ENCODE measurements around the gene TCF25.
"Not testable (repeated sequence)": the region's sequence is repeated elsewhere in the genome, so short reads cannot be mapped to it uniquely, and the experiment has no call there.

Gene TCF25

DNA sequence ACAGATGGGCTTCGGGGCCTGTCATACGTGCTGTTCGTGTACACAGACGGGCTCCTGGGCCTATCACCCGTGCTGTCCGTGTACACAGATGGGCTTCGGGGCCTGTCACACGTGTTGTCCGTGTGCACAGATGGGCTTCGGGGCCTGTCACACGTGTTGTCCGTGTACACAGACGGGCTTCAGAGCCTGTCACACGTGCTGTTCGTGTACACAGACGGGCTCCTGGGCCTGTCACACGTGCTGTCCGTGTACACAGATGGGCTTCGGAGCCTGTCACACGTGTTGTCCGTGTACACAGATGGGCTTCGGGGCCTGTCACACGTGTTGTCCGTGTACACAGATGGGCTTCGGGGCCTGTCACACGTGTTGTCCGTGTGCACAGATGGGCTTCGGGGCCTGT lies 5.7 kb downstream of the TCF25 start:
- not testable (repeated sequence) for DNase-seq (ENCODE audit: low read depth in 2 of 2)

DNA sequence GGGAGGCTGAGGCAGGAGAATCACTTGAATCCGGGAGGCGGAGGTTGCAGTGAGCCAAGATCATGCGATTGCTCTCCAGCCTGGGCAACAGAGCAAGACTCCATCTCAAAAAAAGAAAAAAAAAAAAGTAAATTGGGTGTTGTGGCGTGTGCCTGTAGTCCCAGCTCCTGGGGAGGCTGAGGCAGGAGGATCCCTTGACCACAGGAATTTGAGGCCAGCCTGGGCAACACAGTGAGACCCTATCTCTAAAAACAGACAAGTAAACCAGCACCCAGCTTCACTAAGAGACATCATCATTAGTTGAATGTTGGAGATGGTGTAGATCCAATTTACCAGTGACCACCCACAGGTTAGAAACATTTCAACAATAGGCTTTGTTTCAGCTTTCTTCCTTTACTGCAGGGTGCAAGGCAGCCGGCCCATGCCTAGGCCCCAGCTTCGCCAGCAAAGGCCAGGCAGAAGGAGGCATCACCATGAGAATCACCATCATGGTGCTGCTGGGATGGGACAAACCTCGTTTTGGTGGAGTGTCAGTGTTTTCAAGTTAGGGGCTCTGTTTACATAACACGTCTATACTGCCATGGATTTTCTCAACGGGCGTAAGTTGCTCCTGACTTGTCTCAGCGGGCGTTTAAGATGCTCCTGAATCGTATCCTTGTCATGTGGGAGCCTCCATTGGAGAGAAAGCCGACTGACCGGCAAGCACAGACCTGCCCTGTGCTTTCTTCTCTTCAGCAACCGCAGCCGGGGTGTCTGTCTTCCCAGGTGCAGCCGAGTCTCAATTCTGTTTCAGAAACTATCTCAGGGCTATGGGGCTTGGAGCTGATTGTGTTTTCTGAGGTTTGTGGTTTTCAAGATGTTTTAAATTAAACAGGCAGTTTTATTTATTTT lies 7.3 kb downstream of the TCF25 start:
- DNase-seq (ENCODE audit: low read depth in 2 of 2) = no peak

DNA sequence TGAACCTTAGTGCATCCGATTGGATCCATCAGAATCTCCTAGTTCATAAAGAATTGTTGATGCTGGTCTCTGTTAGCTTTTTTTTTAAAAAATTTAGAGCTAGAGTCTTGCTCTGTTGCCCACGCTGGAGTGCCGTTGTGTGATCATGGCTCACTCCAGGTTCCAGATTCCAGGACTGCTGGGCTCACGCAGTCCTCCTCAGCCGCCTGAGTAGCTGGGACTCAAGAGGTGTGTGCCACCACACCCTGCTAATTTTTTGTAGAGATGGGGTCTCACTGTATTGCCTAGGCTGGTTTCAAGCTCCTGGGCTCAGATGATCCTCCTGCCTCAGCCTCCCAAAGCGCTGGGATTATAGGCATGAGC lies 8.0 kb downstream of the TCF25 start:
- no peak for DNase-seq (ENCODE audit: low read depth in 2 of 2)

DNA sequence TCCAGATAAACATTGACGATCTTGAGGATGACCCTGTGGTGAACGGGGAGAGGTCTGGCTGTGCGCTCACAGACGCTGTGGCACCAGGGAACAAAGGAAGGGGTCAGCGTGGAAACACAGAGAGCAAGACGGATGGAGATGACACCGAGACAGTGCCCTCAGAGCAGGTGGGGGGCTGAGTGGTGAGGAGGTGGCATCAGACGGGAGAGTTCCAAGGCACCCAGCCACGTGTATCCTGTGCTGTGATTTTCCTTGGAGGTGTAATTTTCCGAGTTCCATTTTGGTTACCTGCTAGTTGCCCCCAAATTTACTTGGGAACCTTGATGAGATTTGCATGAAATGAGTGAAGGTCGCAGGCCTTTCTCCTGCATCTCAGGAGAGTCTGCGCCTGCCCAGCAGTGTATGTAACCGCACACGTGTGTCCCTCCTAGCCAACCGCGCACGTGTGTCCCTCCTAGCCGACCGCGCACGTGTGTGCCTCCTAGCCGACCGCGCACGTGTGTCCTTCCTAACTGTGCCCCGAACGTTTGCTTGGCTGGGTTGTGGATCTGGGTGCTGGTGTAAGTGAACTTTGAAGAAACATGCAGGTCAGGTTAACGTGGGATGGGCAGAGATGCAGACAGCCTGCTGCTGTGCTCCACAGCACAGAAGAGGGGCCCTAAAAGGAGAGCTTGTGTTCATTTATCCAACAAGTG lies 10.1 kb downstream of the TCF25 start:
- no peak for DNase-seq (ENCODE audit: low read depth in 2 of 2)

DNA sequence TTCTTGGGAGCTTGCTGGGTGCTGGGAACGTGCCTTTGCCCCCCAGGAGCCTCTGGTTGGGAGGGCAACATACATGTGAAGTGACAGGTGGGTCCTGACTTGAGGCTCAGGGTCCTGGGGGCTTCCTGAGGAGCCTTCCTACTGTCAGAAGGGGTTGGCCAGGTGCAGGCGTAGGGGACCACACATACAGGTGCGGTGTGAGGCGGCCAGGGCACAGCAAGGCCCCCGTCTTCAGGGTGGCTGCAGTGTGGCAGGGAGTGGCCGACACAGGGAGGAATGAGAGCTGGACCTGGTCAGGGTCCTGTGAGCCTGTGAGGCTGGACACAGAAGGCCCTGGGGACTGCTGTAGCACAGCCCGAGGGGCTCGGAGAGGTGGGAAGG lies 10.6 kb downstream of the TCF25 start:
- DNase-seq (ENCODE audit: low read depth in 2 of 2) = no peak

DNA sequence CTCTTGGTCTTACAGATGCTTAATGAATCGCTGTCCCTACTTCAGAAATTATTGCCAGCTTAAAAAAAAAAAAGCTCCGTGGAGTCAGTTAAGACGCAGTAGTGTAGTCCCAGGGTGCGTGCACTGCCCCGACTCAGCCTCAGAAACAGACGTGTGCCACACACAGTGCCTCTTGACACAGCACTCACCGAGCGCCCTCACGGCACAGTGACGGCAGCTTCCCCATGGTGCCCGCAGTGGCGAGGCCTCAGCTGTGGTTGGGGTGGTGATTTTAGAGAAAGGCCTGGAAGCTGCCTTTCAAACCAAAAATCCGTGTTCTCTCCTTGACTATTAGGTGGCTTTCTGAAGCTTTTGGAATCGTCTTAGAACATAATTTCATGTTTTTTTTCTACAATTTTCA lies 13.9 kb downstream of the TCF25 start:
- DNase-seq (ENCODE audit: low read depth in 2 of 2) = no peak

DNA sequence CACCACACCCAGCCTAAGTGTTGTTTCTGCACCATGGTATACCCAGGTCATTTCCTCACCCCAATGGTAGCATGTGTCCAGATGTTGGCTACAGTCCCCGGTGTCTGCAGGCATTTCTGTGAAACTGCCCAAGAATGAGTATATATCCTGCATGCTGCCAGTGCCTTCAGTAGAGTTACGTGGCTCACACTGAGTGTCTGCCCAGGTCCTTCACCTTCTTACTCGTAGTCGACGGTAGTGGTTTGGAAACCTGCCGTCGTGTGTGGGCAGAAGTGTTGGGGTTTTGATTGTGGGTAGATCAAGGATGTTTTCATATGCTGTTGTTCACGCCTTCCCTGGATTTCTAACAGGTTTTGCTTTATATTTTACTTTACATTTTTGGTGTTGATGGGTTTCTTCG lies 16.8 kb downstream of the TCF25 start:
- DNase-seq (ENCODE audit: low read depth in 2 of 2) = no peak

DNA sequence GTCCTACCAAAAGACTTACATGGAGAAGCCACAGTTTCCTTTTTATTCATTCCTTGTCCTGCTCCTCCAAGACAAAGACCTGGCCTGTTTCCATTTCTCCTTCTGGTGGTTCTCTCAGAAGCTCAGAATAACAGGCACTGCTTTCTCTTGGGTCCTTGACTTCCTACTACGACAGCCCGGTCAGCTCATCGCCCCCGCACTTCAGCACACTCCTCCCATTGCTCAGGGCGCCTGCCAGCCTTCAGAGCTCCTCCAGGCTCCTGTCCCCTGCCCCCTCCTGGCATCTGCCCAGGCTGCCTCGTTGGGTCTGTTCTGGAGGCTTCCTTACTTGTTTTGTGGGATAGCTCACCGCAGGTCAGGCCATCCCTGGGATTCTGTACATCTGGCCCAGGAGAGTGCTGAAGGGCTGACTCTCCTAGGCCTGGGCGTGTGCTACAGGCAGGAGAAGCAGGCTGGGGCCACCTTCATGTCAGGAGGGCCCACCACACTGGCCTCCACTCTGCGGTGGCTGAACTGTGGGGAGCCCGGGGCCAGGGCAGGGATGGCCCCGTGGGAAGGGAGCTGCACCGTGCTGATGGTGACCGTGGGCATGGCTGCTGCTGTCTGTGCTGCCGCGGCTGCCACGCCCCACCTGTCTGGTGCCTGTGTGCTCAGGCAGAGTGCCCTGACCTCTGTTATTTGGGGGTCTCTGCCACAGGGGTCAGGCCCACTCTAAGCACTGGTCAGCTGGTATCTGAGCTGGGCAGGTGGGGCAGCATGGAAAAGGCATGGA lies 17.7 kb downstream of the TCF25 start:
- no peak for DNase-seq (ENCODE audit: low read depth in 2 of 2)

DNA sequence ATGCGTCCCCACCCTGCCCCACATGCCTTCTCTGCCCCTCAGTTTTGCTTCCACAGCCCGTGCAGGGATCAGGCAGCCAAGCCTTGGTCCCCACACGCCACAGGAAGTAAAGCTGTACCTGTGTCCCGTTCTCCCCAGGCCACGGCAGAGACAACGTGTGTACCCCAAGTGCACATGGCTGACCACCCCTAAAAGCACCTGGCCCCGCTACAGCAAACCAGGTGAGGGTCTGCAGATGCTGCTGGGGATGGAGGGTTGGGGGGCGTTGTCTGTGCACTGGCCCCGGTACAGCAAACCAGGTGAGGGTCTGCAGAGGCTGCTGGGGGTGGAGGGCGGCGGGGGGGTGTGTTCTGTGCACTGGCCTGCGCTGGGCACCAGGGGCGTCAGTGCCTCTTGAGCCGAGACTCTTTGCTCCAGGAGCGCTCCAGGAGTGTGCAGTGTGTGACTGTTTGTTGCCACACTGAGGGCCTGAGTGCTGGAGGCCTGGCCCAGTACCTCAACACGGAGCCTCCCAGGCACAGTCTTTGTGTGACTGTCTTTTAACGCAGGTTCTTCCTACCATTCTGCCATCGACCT lies 18.8 kb downstream of the TCF25 start:
- no peak for DNase-seq (ENCODE audit: low read depth in 2 of 2)

DNA sequence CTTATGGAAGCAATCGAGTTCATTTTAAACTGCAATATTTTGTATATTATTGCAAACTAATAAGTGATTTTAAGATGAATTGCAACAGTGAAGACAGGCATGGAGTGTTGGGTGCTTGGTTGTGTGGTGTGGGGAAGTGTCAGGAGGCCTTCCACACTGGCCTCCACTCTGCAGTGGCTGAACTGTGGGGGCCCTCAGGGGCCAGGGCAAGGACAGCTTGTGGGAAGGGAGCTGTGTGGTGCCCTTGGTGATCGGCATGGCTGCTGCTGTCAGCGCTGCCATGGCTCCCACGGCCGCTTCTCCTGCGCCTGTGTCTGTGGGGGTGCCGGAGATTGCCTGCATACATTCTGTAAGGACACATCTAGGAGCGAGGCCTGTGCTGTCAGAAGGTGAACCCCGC lies 19.2 kb downstream of the TCF25 start:
- DNase-seq (ENCODE audit: low read depth in 2 of 2) = no peak

DNA sequence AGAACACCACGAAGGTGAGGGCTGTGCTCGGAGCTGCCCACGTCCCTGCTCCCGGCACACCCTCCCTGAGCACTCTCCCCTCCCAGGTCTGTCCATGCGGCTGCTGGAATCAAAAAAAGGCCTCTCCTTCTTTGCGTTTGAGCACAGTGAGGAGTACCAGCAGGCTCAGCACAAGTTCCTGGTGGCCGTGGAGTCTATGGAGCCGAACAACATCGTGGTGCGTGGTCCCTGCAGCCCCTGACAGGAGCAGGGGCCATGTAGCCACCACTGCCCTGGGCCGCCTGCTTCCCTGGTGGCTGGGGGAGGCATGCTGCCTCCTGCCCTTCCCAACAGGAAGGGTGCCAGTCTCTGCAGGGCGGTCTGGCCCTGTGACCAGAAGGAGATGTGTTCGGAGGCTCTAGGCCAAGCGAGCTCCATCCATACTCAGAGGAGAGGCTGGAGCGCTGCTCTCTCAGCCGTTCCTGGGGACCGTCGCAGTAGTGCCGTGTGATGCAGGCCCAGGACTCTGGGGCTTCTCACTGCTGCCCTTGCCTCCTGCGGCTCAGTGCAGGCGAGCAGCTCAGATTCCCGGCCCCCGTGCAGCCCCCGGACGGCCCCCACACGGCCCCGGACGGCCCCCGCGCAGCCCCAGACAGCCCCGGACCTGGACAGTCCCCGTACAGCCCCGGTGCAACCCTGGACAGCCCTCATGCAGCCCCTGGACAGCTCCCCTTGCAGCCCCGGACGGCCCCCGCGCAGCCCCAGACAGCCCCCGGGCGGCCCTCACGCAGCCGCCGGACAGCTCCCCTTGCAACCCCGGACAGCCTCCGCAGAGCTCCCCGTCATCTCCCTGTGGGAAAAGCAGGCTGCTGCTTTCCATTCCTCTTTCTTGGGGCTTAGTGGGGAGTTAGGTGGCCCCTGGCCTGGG lies 20.5 kb downstream of the TCF25 start:
- DNase-seq (ENCODE audit: low read depth in 2 of 2) = no peak

DNA sequence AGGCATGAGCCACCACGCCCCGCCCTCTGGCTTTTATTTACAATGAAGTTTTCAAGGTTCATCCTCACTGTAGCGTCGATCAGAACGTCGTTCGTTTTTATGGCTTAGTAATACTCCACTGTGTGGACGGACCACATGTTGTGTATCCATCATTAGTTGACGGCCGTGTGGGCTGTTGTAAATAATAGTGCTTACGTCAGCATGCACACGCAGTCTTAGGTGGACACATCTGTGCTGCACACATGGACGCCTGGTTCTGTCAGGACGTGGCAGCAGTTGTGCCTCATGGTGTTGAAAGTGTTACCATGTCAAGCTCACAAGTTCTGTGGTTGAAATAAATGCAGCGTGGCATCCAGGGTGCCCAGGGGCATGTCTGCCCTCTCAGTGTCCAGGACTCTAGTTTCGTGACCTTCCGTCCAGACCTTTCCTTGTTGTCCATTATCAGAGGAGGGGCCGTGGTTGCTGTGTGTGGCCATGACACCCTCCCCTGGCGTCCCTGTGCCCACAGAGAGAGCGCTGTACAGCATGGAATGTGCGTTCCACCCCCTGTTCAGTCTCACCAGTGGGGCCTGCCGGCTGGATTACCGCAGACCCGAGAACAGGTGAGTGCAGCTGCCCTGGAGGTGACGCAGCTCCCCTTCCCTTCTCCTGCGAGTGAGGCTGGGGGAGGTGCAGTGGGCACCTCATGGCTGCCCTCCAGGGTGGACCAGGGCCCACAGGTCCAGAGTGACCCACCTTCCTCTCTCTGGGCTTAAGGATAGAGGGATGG lies 22.3 kb downstream of the TCF25 start:
- DNase-seq (ENCODE audit: low read depth in 2 of 2) = no peak

DNA sequence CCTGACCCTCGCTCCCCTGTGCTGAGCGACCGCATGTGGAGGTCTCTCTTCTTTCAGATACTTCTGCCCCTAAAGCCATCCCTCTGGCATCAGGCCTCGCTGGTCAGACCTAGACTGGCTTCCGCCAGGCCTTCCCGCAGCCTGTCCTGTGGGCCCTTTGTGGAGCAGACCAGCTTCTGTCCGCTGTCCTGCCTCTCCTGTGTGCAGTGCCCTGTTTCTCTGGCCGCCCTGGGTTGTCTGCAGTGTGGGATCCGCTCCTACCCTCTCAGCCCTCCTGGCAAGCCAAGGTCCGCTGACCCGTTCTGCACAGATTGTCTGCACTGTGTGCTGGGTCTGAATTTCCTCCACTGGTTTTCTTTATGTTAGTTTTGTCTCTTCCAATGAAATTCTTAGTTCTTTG lies 23.8 kb downstream of the TCF25 start:
- no peak for DNase-seq (ENCODE audit: low read depth in 2 of 2)

DNA sequence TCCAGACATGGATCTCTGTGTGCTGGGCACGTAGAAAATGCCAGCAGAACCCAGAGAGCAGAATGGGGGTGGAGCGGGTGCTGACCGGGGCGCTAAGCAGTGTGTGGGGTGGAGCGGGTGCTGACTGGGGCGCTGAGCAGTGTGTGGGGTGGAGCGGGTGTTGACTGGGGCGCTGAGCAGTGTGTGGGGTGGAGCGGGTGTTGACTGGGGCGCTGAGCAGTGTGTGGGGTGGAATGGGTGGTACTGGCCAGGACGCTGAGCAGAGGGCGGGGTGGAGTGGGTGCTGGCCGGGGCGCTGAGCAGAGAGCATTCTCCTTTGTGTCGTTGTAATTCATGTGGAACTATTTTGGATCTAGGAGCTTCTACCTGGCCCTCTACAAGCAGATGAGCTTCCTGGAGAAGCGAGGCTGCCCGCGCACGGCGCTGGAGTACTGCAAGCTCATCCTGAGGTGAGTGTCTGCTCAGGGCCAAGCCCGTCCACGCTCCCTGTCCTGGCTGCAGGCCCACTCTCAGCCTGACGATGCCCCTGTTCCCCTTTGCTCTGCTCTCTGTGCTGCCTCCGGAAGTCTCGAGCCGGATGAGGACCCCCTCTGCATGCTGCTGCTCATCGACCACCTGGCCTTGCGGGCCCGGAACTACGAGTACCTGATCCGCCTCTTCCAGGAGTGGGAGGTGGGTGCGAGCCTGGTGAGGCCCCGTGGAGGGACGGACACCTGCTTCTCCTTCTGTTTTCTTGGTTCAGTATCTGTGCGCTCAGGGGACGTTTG lies 25.0 kb downstream of the TCF25 start:
- no peak for DNase-seq (ENCODE audit: low read depth in 2 of 2)

DNA sequence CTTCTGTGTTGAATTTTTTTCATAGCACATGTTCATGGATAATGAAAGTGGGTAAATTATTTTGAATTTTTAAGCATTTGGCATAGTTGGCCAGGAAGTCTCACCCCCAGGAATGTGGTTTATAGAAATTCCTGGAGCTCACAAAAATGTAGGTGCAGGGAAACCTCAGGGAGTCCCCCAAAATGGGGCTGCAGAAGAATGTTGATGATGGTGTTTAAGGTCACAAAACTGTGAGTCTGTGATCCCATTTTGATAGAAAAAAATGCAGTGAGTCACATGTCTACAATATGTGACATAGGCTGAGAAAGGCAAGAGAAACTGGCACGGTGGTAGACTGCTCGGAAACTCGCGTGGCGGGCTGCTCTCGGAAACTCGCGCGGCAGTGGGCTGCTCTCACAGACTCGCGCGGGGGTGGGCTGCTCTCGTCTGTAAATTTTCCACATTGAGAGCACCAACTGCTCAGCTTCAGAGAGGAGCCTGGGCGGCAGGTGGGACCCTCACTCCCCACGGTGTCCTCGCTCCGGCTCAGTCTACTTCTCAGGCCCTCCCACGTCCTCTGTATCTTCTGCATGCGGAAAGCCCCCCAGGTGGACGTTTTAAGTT lies 26.6 kb downstream of the TCF25 start:
- DNase-seq (ENCODE audit: low read depth in 2 of 2) = no peak

DNA sequence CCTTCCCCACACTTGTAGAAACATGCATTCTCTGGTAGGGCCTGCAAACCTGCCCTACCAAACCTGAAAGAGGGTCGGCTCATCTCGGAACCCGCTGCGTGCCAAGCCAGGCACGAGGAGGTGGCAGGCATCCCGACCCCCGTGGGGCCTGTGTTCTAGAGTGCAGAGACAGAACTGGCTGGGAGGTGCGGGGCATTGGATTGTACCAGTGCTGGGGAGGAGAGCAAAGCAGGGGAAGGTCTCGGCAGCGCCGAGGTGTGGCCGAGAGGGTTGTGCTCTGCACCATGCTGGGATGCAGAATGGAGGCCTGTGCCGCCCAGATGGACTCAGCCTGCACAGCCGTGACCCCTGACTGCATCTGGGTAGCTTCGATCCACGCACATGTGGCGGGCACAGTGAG lies 27.5 kb downstream of the TCF25 start:
- DNase-seq (ENCODE audit: low read depth in 2 of 2) = no peak

DNA sequence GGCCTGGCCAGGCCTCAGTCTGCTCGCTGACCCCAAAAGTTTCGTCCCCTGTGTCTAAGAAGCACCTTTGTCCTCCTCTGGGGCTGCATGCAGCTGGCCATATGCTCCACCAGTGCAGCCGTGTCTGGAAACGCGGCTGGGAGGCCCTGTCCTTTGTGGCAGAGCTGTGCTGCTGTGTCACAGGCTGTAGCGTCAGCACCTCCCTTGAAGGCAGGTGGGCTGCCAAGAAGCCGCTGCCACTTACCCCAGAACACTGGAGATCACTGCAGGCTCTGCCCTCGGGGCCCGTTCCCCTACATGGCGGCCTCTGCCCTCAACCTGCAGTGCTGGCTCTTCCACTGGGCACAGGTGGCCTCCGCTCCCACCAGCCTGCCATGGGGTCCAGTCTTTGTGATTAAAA lies 29.6 kb downstream of the TCF25 start:
- DNase-seq (ENCODE audit: low read depth in 2 of 2) = no peak

DNA sequence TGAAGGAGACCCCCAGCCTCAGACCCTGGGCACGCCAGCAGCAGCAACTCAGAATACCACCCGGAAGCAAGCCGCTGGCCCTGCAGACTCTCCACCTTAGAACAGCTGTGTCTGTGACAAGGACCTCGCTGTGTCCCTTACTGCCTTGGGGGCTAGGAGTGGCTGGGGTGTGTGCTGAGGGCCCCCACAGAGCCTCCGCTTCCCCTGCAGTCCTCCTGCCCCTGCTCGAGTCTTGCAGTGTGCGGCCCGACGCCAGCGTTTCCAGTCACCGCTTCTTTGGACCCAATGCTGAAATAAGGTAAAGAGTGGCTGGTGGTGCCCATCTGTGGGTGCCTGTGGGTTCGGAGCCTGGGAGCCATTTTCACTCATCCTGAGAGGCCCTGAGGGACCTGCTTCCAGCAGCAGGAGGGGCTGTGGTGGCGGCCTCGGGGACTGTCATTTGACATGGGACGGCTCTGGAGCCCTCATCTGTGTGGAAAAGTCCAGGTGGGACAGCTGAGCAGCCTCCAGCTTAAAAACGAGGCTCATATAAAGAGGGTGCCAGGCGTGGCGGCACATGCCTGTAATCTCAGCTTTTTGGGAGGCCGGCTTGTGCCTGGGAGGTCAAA lies 30.6 kb downstream of the TCF25 start:
- DNase-seq (ENCODE audit: low read depth in 2 of 2) = no peak
